Upper lobe of left lung (tissue), 6 donors: Measurements from ENCODE around the gene SREBF1. TPM values are rescaled to one million over a fixed set of nuclear protein-coding genes. Genes with fewer than 3 reads are reported as not detected.
A peak's percentile ranks its signal among the peaks of the same experiment; 100 is the strongest.

Experiments used
- ATAC-seq, 2 donors: fragments of 200-7000 bp; cut with Tn5 transposase; one replicate each; pipeline ENCODE4 v1.9.1; 2022; ENCODE audit warnings: mild to moderate bottlenecking in 2 of 2, moderate library complexity in 2 of 2; ENCODE audit not compliant: low FRiP score in 2 of 2
- DNase-seq, 2 donors: peaks; one replicate each; pipeline ENCODE4 v3.0.0-alpha.2; 2019 to 2020
- H3K27ac ChIP-seq, 4 donors: fragments of 200-600 bp; sonication (generic); one replicate each; pipeline ENCODE4 v1.5.1; 2016 to 2019
- H3K27me3 ChIP-seq, 4 donors: fragments of 200-600 bp; sonication (generic); one replicate each; pipeline ENCODE4 v1.5.1; 2017 to 2019
- H3K36me3 ChIP-seq, 4 donors: fragments of 200-600 bp; sonication (generic); one replicate each; pipeline ENCODE4 v1.5.1; 2016 to 2019
- H3K4me1 ChIP-seq, 4 donors: fragments of 200-600 bp; sonication (generic); one replicate each; pipeline ENCODE4 v1.5.1; 2018 to 2019
- H3K4me3 ChIP-seq, 4 donors: fragments of 200-600 bp; sonication (generic); one replicate each; pipeline ENCODE4 v1.5.1; 2017 to 2019; ENCODE audit warnings: mild to moderate bottlenecking in 2 of 4, moderate library complexity in 1 of 4
- H3K9me3 ChIP-seq, 4 donors: fragments of 200-600 bp; sonication (generic); one replicate each; pipeline ENCODE4 v1.5.1; 2018 to 2019
- EP300 ChIP-seq, 4 donors: sonication (generic); formaldehyde crosslinking; IDR thresholded peaks; one replicate each; pipeline ENCODE4 v1.5.1; 2017; ENCODE audit warnings: antibody characterized with exemption in 4 of 4, control low read depth in 2 of 4
- POLR2A ChIP-seq, 4 donors: fragments of 450-650 bp; IDR thresholded peaks; one replicate each; pipeline ENCODE4 v1.5.1; 2016 to 2017; ENCODE audit warnings: antibody characterized with exemption in 4 of 4, mild to moderate bottlenecking in 2 of 4
- POLR2AphosphoS5 ChIP-seq, 2 donors: sonication (generic); formaldehyde crosslinking; IDR thresholded peaks; one replicate each; pipeline ENCODE4 v1.5.1; 2017; ENCODE audit warnings: antibody characterized with exemption in 2 of 2
- WGBS, 2 donors: methylation state at CpG; one replicate each; pipeline ENCODE4 v1.1.5; 2017 to 2018; 5-methylcytosine and 5-hydroxymethylcytosine counted together
- total RNA-seq, 6 donors: library from RNA; depleted of rRNA in 4 of 6; stranded (reverse); fragments of >200 nt in 4 of 6; gene quantifications; one replicate each; pipeline versions ENCODE4 v1.1.0 to v1.2.1, GENCODE V29; 2016 to 2021
- TF ChIP-seq, protein P1 (sequence below), 6 experiments: fragments of 450-650 bp in 4 of 6; fragments of 200-600 bp in 2 of 6; sonication (generic) in 2 of 6; IDR thresholded peaks; one replicate each; pipeline ENCODE4 v1.5.1; 2016 to 2019; ENCODE audit warnings: antibody characterized with exemption in 6 of 6
- donor health status: DM: no; HTN: no; CAD: no; lungs with moderate emphysema.
- donor health status: DM: no; HTN: yes; CAD: no; lungs with severe emphysema.

SREBF1 gene
- total RNA-seq, 6 donors from 2014 or later, result 64.2 to 579 (median 123) TPM

DNA sequence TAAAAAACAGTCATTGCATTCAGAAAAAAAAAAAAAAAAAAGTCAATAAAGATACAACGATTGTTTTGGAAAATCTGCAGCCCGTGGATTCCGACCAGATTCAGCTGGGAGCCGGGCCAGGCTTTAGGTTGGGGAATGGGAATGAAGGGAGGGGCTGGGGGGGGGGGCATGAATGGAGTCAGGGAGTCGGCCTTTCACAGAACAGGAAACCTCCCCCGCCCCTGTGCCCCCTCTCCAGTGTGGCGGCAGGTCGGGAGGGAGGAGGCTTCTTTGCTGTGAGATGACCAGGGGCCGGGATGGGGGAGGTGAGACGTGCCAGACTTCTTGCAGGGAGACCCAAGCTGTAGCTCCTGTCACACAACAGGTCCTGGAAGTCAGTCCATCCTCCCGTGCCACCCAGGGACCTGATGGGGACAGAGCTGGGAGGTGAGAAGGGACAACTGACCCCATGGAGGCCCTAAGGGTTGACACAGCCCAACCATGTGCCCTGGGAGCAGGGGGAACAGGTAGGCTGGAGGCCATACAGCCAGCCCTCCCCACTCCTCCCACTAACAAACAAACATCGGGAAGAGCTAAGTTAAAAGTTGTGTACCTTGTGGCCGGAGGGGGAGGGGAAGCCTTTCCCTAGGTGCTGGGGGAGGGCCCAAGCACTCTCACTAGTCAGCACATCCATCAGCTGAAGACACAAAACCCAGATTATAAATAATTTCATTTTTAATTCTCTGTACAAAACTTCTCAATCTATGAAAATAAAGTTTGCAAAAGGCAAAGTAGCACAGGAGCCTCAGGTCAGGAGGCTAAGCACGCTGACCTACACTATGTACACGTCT, 25.2 kb downstream of the SREBF1 start:
- H3K27me3 ChIP-seq, result no peaks in the 10 kb centered on the region
- peaks cover 32 to 61% (median 54%) of the 10 kb centered on the region in 4 donors for H3K36me3 ChIP-seq
- TF ChIP-seq, protein P1, sequence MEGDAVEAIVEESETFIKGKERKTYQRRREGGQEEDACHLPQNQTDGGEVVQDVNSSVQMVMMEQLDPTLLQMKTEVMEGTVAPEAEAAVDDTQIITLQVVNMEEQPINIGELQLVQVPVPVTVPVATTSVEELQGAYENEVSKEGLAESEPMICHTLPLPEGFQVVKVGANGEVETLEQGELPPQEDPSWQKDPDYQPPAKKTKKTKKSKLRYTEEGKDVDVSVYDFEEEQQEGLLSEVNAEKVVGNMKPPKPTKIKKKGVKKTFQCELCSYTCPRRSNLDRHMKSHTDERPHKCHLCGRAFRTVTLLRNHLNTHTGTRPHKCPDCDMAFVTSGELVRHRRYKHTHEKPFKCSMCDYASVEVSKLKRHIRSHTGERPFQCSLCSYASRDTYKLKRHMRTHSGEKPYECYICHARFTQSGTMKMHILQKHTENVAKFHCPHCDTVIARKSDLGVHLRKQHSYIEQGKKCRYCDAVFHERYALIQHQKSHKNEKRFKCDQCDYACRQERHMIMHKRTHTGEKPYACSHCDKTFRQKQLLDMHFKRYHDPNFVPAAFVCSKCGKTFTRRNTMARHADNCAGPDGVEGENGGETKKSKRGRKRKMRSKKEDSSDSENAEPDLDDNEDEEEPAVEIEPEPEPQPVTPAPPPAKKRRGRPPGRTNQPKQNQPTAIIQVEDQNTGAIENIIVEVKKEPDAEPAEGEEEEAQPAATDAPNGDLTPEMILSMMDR (IDR thresholded peaks at IDR 0.05), result no peak
- TF ChIP-seq EP300 (IDR thresholded peaks at IDR 0.05), result no peak
- TF ChIP-seq POLR2AphosphoS5 (IDR thresholded peaks at IDR 0.05), result no peak
- TF ChIP-seq POLR2A (IDR thresholded peaks at IDR 0.05), result no peak
- H3K9me3 ChIP-seq, result no peaks in the 10 kb centered on the region
- ATAC-seq (no peak), DNase-seq (no peak)
- H3K4me3 ChIP-seq, result no peak overlapping the region
- 47 to 49% methylated on average over 15 of the region's 15 CpGs for WGBS, 2 donors
- peaks cover 18 to 36% (median 23%) of the 10 kb centered on the region in 4 donors for H3K4me1 ChIP-seq
- H3K27ac ChIP-seq, result peak overlapping the region in 3 of 4 donors; percentile 17 to 55 (median 46)

DNA sequence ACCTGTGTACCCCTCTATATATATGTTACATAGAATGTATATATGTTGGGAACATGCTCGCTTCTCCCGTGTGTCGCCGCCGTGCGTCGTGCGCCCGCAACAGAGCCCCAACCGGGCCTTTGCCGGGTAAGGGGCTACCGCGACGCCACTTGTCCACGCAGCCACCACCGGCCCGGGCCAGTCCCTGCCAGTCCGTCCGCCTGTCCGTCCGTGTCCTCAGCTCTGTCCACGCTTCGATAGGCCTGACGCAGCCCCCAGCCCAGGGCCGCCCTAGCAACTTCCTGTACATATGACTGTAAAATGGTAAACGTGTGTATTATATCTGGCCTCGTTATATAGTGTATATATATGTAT, 25.9 kb downstream of the SREBF1 start:
- TF ChIP-seq EP300 (IDR thresholded peaks at IDR 0.05) (no peak), POLR2A (IDR thresholded peaks at IDR 0.05) (no peak), POLR2AphosphoS5 (IDR thresholded peaks at IDR 0.05) (no peak)
- TF ChIP-seq, protein P1 (IDR thresholded peaks at IDR 0.05), result no peak
- DNase-seq (peak in 1 of 2 donors; percentile 85), ATAC-seq (no peak)
- Histone ChIP-seq H3K9me3 (no peaks in the 10 kb centered on the region), H3K4me1 (peaks cover 18 to 36% (median 23%) of the 10 kb centered on the region in 4 donors), H3K27me3 (no peaks in the 10 kb centered on the region), H3K27ac (peak overlapping the region in 1 of 4 donors; percentile 10), H3K36me3 (peaks cover 27 to 61% (median 49%) of the 10 kb centered on the region in 4 donors), H3K4me3 (no peak overlapping the region)
- 90 to 92% methylated on average over 17 to 27 of the region's 27 CpGs for WGBS, 2 donors

DNA sequence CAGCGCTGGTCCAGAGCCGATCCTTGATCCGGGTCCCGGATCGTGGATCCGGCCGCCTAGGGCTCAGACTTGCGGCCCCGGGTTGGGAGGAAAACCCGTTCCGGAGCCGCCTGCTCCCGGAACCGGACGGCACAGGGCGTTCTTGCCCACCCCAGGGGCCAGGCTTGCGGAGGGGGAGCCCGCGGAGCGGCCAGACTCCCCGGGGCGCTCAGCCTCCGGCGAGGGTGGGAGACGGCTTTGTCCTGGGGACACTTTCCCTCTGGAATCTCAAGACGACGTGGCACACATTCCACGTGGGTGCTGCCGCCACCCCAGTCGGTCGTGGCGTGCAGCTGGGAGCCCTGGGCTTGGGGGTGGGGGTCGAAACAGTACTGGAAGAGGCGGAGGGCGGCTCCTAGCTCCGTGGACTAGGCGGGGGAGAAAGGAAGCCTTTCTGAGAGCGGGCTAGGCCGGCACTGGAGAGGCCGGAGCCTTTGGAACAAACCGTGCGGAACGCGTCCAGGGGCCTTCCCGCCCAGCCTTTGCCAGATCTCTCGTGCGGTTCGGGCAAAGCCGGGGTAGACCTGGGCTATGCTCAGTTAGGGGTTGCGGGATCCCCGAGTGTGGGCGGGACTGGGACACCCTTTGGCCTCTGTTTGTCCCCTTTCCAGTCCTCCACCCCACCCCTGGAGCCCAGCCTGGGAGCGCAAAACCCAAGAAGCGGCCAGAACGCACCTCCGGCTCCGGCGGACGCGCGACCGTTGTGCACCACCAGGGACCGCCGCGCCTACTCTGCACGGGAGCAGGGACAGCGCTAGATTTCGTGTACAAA, 26.5 kb downstream of the SREBF1 start:
- ATAC-seq, result peak in 1 of 2 donors; percentile 60

DNA sequence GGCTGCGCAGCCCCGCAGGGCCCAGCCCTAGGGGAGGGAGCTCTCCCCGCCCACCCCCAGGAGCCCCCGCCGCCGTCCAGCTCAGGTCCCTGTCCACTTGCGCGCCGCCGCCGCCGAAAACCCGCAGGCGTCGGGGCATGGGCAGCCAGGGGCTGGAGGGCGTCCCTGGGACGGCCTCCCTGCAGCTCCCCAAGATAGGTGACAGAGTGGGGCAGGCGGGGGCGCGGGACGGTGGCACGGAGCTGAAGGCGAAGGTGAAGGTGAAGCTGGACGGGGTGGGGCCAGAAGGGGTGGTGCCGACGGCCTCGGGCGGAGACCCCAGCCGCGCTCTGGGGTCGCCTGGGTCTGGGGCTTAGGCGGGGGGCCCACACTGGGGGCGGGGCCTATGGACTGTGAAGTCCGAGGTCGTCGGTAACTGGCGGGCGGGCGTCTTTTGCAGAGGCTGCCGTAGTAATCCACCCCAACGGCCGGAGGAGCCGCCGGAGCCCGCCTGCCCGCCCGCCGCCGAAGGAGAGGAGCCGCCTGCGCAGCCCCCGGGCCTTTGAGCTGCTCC, 27.2 kb downstream of the SREBF1 start:
- H3K27ac ChIP-seq, result peak overlapping the region in 3 of 4 donors; percentile 10 to 70 (median 42)
- peaks cover 18 to 62% (median 42%) of the 10 kb centered on the region in 4 donors for H3K36me3 ChIP-seq
- H3K27me3 ChIP-seq, result no peaks in the 10 kb centered on the region
- H3K4me3 ChIP-seq, result peak overlapping the region in 3 of 4 donors; percentile 5 to 23 (median 5)
- no peaks in the 10 kb centered on the region for H3K9me3 ChIP-seq
- ATAC-seq, result no peak
- DNase-seq, result peak in 1 of 2 donors; percentile 86
- 89% methylated on average over 29 of the region's 52 CpGs for WGBS, 2 donors
- TF ChIP-seq EP300 (IDR thresholded peaks at IDR 0.05) (no peak), POLR2A (IDR thresholded peaks at IDR 0.05) (no peak)
- TF ChIP-seq, protein P1 (IDR thresholded peaks at IDR 0.05), result no peak
- H3K4me1 ChIP-seq, result peaks cover 18 to 36% (median 23%) of the 10 kb centered on the region in 4 donors

More for the DNA sequence above, 26.5 kb downstream of the SREBF1 start:
- H3K4me3 ChIP-seq, result peak overlapping the region in 3 of 4 donors; percentile 5 to 23 (median 5)
- WGBS, 2 donors, result 89 to 93% methylated on average over 31 to 40 of the region's 68 CpGs
- peaks cover 18 to 36% (median 23%) of the 10 kb centered on the region in 4 donors for H3K4me1 ChIP-seq
- peaks cover 22 to 62% (median 46%) of the 10 kb centered on the region in 4 donors for H3K36me3 ChIP-seq
- no peaks in the 10 kb centered on the region for H3K9me3 ChIP-seq
- TF ChIP-seq EP300 (IDR thresholded peaks at IDR 0.05) (no peak), POLR2AphosphoS5 (IDR thresholded peaks at IDR 0.05) (no peak), POLR2A (IDR thresholded peaks at IDR 0.05) (peak in 1 of 4 donors; percentile 17)
- TF ChIP-seq, protein P1 (IDR thresholded peaks at IDR 0.05), result no peak
- DNase-seq, result peak in 1 of 2 donors; percentile 89
- H3K27ac ChIP-seq, result peak overlapping the region in 3 of 4 donors; percentile 10 to 70 (median 42)
- no peaks in the 10 kb centered on the region for H3K27me3 ChIP-seq
